Activated naive CD4-positive, alpha-beta T cell treated with anti-CD3 and anti-CD28 coated beads, Interleukin-2, amount 10 ng/mL, durations not matched to agents 7 days and 5 days (primary cell): ENCODE measurements around the gene L1CAM.

ENCODE experiments used
- CTCF ChIA-PET: fragments of 350-600 bp; sonication (Branson Sonifier 250); formaldehyde crosslinking; loops from one replicate; lab custom pipeline; 2021; ENCODE audit warnings: antibody characterized with exemption; lab: Charles Lee
- DNase-seq: peaks from one replicate; pipeline ENCODE4 v3.0.0-alpha.2; 2020
- H3K27ac Mint-ChIP-seq: one replicate; pipeline ENCODE4 v1.8.0; 2021; ENCODE audit warnings: mild to moderate bottlenecking, moderate library complexity, mixed read lengths
- H3K27me3 Mint-ChIP-seq: one replicate; pipeline ENCODE4 v1.8.0; 2021; ENCODE audit warnings: mild to moderate bottlenecking, mixed read lengths
- H3K36me3 Mint-ChIP-seq: one replicate; pipeline ENCODE4 v1.8.0; 2021; ENCODE audit warnings: mixed read lengths
- H3K4me1 Mint-ChIP-seq: one replicate; pipeline ENCODE4 v1.8.0; 2021; ENCODE audit warnings: mixed read lengths
- H3K4me3 Mint-ChIP-seq: one replicate; pipeline ENCODE4 v1.8.0; 2021; ENCODE audit warnings: mild to moderate bottlenecking, moderate library complexity, mixed read lengths
- H3K9me3 Mint-ChIP-seq: one replicate; pipeline ENCODE4 v1.8.0; 2021; ENCODE audit warnings: mixed read lengths

Gene L1CAM

GRCh38 chrX:153845195-153845594 is 40.8 kb downstream of the L1CAM start:
- Mint-ChIP-seq H3K27ac (no peak overlapping the region), H3K4me3 (no peak overlapping the region), H3K4me1 (no peaks in the 10 kb centered on the region), H3K27me3 (peaks cover 39% of the 10 kb centered on the region), H3K36me3 (no peaks in the 10 kb centered on the region), H3K9me3 (no peaks in the 10 kb centered on the region)
- CTCF ChIA-PET, result no interaction called here
- no peak for DNase-seq

GRCh38 chrX:153844509-153845082 is 41.4 kb downstream of the L1CAM start:
- Mint-ChIP-seq H3K27ac (no peak overlapping the region), H3K9me3 (no peaks in the 10 kb centered on the region), H3K27me3 (peaks cover 39% of the 10 kb centered on the region), H3K36me3 (no peaks in the 10 kb centered on the region), H3K4me1 (no peaks in the 10 kb centered on the region), H3K4me3 (no peak overlapping the region)
- DNase-seq, result no peak
- CTCF ChIA-PET, result no interaction called here

- Mint-ChIP-seq H3K36me3 (no peaks in the 10 kb centered on the region), H3K27me3 (peaks cover 47% of the 10 kb centered on the region), H3K27ac (no peak overlapping the region), H3K9me3 (no peaks in the 10 kb centered on the region), H3K4me1 (no peaks in the 10 kb centered on the region), H3K4me3 (no peak overlapping the region)
- CTCF ChIA-PET, result no interaction called here
- DNase-seq, result no peak
Measured at GRCh38 chrX:153836921-153837320, 49.1 kb downstream of the L1CAM start.

- Mint-ChIP-seq H3K36me3 (no peaks in the 10 kb centered on the region), H3K9me3 (no peaks in the 10 kb centered on the region), H3K27me3 (peaks cover 58% of the 10 kb centered on the region), H3K4me1 (peaks cover 7% of the 10 kb centered on the region), H3K4me3 (no peak overlapping the region), H3K27ac (no peak overlapping the region)
- DNase-seq, result no peak
- CTCF ChIA-PET, result interaction anchor here (0.7 kb wide), 1 partner anchor 11 kb away, joined by 3 read pairs; no protein-coding TSS in a partner anchor
Measured at GRCh38 chrX:153832728-153833127, 53.2 kb downstream of the L1CAM start.

GRCh38 chrX:153831429-153832150 is 54.4 kb downstream of the L1CAM start:
- H3K27me3 Mint-ChIP-seq, result peaks cover 63% of the 10 kb centered on the region

GRCh38 chrX:153830640-153831428 is 55.1 kb downstream of the L1CAM start:
- H3K27me3 Mint-ChIP-seq, result peaks cover 65% of the 10 kb centered on the region
- H3K27ac Mint-ChIP-seq, result no peak overlapping the region
- H3K4me1 Mint-ChIP-seq, result peaks cover 17% of the 10 kb centered on the region
- no peaks in the 10 kb centered on the region for H3K36me3 Mint-ChIP-seq
- CTCF ChIA-PET, result no interaction called here
- peak overlapping the region; percentile 26 for H3K4me3 Mint-ChIP-seq
- no peak for DNase-seq
- H3K9me3 Mint-ChIP-seq, result no peaks in the 10 kb centered on the region

More at GRCh38 chrX:153831429-153832150, 54.4 kb downstream of the L1CAM start:
- no peaks in the 10 kb centered on the region for H3K36me3 Mint-ChIP-seq
- H3K4me1 Mint-ChIP-seq, result peaks cover 17% of the 10 kb centered on the region
- no peak for DNase-seq
- H3K4me3 Mint-ChIP-seq, result peak overlapping the region; percentile 43
- H3K27ac Mint-ChIP-seq, result no peak overlapping the region
- CTCF ChIA-PET, result no interaction called here
- H3K9me3 Mint-ChIP-seq, result no peaks in the 10 kb centered on the region

- peak within 1 kb of the TSS; percentile 26 for H3K4me3 Mint-ChIP-seq
- H3K4me1 Mint-ChIP-seq, result peaks cover 17% of the 10 kb centered on the region
- no peak within 1 kb of the TSS for H3K27ac Mint-ChIP-seq
- peak; percentile 23 for DNase-seq
- no peaks in the 10 kb centered on the region for H3K9me3 Mint-ChIP-seq
- CTCF ChIA-PET, result no interaction called here
- no peaks in the 10 kb centered on the region for H3K36me3 Mint-ChIP-seq
- H3K27me3 Mint-ChIP-seq, result peaks cover 68% of the 10 kb centered on the region
Measured at GRCh38 chrX:153829799-153830639, 56.0 kb downstream of the L1CAM start, which contains the start of gene PDZD4. Gene PDZD4, minus strand, starts transcription at chrX:153830544. Its CDS starts 246 bp downstream, at chrX:153830298.

GRCh38 chrX:153829549-153829798 is 56.5 kb downstream of the L1CAM start:
- Mint-ChIP-seq H3K27me3 (peaks cover 73% of the 10 kb centered on the region), H3K4me3 (no peak overlapping the region)

GRCh38 chrX:153828723-153829548 is 57.0 kb downstream of the L1CAM start:
- DNase-seq, result no peak
- Mint-ChIP-seq H3K4me1 (peaks cover 18% of the 10 kb centered on the region), H3K27me3 (peaks cover 79% of the 10 kb centered on the region), H3K4me3 (no peak overlapping the region), H3K27ac (no peak overlapping the region), H3K36me3 (no peaks in the 10 kb centered on the region), H3K9me3 (no peaks in the 10 kb centered on the region)
- CTCF ChIA-PET, result no interaction called here

More at GRCh38 chrX:153829549-153829798, 56.5 kb downstream of the L1CAM start:
- no peaks in the 10 kb centered on the region for H3K9me3 Mint-ChIP-seq
- H3K27ac Mint-ChIP-seq, result no peak overlapping the region
- H3K36me3 Mint-ChIP-seq, result no peaks in the 10 kb centered on the region
- no peak for DNase-seq
- H3K4me1 Mint-ChIP-seq, result peaks cover 17% of the 10 kb centered on the region
- CTCF ChIA-PET, result no interaction called here

- H3K4me3 Mint-ChIP-seq, result no peak overlapping the region
- no peaks in the 10 kb centered on the region for H3K9me3 Mint-ChIP-seq
- peaks cover 79% of the 10 kb centered on the region for H3K27me3 Mint-ChIP-seq
- H3K4me1 Mint-ChIP-seq, result peaks cover 23% of the 10 kb centered on the region
- no peaks in the 10 kb centered on the region for H3K36me3 Mint-ChIP-seq
- CTCF ChIA-PET, result no interaction called here
- no peak for DNase-seq
- H3K27ac Mint-ChIP-seq, result no peak overlapping the region
Measured at GRCh38 chrX:153828308-153828707, 57.7 kb downstream of the L1CAM start.

GRCh38 chrX:153827903-153828302 is 58.1 kb downstream of the L1CAM start:
- H3K27ac Mint-ChIP-seq, result no peak overlapping the region
- no peak overlapping the region for H3K4me3 Mint-ChIP-seq
- no peak for DNase-seq
- H3K36me3 Mint-ChIP-seq, result no peaks in the 10 kb centered on the region
- CTCF ChIA-PET, result no interaction called here
- peaks cover 23% of the 10 kb centered on the region for H3K4me1 Mint-ChIP-seq
- no peaks in the 10 kb centered on the region for H3K9me3 Mint-ChIP-seq
- peaks cover 75% of the 10 kb centered on the region for H3K27me3 Mint-ChIP-seq

GRCh38 chrX:153827016-153827415 is 59.0 kb downstream of the L1CAM start:
- Mint-ChIP-seq H3K4me1 (peaks cover 31% of the 10 kb centered on the region), H3K27ac (no peak overlapping the region), H3K9me3 (no peaks in the 10 kb centered on the region), H3K4me3 (no peak overlapping the region), H3K36me3 (no peaks in the 10 kb centered on the region), H3K27me3 (peaks cover 66% of the 10 kb centered on the region)
- CTCF ChIA-PET, result no interaction called here
- no peak for DNase-seq

GRCh38 chrX:153825042-153825441 is 60.9 kb downstream of the L1CAM start:
- no peak overlapping the region for H3K27ac Mint-ChIP-seq
- H3K27me3 Mint-ChIP-seq, result peaks cover 53% of the 10 kb centered on the region
- H3K36me3 Mint-ChIP-seq, result no peaks in the 10 kb centered on the region
- no peak for DNase-seq
- H3K9me3 Mint-ChIP-seq, result no peaks in the 10 kb centered on the region
- CTCF ChIA-PET, result no interaction called here
- H3K4me3 Mint-ChIP-seq, result no peak overlapping the region
- H3K4me1 Mint-ChIP-seq, result peaks cover 45% of the 10 kb centered on the region
